COLO829 (cell line): ENCODE measurements around the gene EMID1.
"Not testable (repeated sequence)": the region's sequence is repeated elsewhere in the genome, so short reads cannot be mapped to it uniquely, and the experiment has no call there.

Experiments used
- DNase-seq: peaks from one replicate; pipeline ENCODE4 v3.0.0; 2012; ENCODE audit warnings: low spot score

EMID1 gene

DNA sequence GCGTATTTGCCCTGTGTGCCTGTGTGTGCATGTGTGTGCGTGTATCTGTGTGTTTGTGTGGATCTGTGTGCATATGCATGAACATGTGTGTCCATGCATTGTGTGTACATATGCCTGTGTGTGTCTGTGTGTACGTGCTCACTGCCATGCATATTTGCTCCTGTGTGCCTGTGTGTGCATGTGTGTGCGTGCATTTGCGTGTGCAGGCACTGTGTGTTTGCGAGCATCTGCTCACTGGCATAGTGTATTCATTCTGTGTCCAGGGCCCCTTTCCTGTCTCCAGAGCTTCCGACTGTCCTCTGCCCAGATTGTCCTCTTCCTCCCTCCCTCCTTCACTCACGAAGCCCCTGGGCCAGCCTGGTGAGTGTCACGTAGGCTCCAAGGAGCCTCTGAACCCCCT lies 5.8 kb downstream of the EMID1 start:
- no peak for DNase-seq

DNA sequence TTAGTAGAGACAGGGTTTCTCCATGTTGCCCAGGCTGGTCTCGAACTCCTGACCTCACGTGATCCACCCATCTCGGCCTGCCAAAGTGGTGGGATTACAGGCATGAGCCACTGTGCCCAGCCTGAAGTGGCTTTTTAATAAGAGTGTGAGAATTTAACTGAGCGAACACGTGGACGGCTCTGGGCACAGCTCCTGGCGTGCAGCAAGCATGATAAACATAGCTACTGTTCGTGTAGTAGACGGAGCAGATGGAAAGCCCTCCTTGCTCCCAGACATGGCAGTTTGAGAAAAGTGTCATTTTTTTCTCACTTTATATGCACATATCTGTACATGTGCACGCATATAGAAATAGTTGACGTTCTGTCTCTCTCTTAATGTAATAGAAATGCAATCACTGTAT lies 7.0 kb downstream of the EMID1 start:
- DNase-seq = no peak

DNA sequence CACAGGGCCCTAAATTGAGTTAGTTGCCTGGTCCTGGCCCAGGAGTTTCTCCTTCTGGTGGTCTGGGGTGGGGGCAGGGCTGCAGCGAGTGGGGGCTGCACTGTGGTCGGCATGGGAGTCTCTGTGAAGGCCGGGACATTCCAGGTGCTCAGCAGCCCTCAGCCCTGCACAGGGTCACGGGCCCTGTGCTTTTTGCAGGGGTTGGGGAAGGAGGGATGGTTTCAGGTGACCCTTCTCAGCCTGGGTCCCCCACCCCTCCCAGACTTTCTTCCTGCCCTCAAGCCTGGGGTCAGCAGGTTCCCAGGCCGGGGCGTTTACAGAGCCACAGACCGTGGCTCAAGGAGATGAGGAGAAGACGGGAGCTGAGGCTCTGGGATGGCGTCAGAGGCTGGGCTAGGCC lies 7.8 kb downstream of the EMID1 start:
- DNase-seq = no peak

DNA sequence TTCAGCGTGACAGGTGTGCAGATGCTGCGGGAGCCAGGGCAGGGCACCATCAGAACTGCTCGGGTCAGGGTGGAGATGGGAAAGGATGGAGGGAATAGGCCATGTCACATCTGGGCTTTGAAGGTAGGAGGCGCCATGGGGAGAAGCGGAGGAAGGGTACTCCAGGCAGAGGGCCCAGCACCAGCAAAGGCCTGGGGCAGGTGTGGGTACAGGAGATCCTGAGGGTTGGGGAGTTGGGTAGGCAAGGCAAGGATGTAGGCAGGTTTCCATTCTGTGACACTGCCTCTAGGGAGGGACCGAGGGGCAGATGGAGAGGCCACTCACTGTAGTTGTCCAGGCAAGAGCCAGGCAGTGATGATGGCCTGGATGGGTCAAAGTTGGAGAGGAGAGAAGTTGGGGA lies 8.5 kb downstream of the EMID1 start:
- DNase-seq = no peak

DNA sequence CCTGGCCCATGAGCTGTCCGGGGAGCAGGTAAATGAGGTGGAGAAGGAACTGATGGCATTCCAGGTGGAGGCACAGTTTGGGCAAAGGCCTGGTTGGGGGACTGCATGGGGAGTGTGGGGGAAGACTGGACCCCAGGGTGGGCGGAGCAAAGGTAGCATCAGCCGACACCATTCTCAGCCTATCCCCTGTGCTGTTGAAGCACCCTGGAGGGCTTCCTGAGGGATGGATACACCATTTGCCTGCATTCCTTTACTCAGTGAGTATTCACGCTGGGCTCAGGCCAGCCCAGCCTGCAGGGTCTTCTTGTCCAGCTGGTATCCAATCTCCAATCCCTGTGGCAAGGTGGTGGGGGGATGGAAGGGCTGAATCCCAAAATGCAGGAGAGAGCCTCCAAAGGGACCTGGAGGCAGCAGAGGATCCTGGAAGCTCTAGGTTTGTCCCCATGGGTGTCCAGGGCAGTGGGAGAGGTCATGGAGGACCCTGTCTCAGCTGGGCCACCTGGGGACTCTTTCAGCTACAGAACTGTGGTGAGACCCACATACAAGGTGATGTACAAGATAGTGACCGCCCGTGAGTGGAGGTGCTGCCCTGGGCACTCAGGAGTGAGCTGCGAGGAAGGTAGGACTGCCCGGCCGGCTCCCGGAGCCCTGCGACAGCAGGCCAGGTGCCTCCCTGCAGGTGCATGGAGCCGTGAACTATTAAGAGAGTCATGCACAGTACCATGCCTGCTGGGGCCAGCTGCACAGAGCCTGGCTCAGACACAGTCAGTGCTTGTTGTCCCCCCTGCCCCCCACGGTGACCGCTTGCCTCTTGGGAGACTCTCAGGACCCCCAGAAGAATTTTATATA lies 9.5 kb downstream of the EMID1 start:
- DNase-seq = no peak

DNA sequence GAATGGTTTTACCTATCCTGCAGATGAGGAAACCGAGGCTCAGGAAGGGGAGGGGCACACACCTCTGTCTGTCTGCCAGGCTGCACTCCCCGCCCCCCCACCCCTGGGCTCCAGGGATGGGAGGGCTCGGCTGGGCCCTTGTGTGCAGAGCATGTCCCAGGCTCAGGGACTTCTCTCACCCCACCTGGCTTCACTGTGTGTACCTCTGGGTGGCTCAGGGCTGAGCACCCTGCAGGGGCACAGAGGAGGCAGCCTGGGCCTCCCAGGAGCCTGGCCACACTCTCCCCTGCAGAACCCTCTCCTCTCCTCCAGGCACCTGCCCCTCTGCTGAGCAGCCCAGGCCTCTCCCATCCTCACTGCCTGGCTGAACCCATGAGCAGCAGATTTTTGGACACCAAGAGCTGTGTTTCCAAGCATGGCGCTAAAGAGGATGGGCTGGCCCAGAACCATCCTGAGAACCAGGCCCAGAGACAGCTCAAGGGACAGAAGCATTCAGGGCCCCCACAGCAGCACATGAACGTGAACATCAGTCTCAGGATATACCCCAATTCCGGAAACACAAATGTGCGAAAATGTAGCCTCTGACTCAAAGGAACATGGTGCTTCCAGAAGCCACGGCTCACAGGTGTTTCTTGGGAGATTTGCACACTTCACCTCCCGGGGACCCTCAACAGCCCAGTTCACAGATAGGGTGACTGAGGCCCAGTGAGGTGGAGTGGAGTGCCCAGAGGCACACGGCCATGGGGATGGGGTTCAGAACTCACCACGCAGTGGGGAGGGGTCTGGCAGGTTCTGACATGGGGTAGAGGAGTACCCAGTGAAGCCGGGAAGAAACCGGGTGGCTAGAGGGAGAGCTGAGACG lies 10.5 kb downstream of the EMID1 start:
- DNase-seq = no peak

DNA sequence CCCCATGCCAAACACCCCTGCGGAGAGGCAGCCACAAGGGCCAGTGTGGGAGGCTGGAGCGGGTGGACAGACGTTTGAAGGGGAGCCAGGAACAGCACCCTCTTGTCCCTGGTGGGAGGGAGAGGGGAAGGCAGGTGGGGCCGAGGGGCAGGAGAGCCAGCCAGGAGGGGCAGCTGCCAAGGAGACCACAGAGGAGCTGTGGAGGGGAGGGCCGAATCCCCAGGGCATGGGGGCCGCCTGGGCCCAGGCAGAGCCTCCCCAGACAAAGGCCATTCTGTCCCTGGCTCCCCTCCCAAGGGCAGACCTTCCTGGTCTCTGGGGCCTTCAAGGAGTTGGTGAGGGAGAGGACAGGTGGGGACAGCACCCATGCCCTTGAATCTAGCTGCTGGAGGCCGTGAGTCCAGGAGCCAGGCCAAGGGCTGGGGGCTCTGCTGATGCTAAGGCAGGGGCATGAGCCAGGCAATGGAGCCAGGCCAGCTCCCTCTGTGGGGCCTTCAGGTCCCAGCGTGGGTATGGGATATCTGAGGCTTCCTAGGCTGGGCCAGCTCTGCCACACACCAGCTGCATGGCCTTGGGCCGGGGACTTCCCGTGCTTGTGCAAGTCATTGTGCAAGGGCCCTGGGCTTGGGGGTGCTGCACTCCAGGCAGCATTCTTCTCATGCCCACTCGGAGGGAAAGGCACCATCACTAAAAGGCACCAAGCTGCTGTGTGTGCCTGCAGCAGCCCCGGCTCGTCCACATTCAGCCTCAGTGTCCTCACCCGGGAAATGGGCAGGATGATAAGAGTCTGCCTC lies 11.4 kb downstream of the EMID1 start:
- no peak for DNase-seq

DNA sequence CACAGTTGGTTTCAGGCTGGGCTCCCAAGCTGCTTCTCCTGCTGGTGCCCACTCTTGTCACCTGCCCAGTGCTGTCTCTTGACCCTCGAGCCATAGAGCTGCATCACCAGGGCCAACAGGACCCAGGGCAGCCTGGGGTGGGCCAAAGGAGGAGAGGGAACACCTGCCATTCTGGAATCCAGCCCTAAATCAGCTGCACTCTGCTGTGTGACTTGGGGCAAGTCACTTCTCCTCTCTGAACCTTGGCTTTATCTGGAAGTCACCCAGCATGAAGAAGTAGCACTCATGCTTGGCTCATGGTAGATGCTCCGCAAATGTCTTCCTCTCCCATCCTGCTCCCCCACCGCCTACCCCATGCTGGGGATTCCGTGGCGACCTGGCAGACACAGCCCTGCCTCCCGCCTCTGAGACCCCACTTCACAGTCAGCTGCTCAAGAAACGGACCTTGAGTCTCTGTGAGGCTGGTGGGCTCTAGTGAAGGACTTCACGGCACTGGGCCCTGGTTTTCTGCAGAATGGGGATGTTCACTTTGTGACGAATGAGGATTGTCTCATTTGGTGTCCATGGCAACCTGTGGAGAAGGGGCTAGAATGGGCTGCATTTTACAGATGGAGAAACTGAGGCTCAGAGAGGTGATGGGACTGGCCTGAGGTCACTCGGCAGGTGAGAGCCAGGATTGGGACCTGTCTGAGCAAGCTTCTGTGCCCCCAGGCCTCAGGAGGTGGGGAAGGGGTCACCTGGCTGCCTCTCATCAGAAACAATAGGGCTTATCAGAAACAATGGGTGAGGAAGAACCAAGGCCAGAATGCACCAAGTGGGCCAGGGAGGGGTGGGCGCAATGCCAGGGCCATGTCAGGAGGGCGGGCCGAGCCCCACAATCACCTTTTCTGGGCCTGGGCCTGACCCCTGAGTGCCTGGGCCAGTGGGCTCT lies 12.4 kb downstream of the EMID1 start:
- no peak for DNase-seq

DNA sequence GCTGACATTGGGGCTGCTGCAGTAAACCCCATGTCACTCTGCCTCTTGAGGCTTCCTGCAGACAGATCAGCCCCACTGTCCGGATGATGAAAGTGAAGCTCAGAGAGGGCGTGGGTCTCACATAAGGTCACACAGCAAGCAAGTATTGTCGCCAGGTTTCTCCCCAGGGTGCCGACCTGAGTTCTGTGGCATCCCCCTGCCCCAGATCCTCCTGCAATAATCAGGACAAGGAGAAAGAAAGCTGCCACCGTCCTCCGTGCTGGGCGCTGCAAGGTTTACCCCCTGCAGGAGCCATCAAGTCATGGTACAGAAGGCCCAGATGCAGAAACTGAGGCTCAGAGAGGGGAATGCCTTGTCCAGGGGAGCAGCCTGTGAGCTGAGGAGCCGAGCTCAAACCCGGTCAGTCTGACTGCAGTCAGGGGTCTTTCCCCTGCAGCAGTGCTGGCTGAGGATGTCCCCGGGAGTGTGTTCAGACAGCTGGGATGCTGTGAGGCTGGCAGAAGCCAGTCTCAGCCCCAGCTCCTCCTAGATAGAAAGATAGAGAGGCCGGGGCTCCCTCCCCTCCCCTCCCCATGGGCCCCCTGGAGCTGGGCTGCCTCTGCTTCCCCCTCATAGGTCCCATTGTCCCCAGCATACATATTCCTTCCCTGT lies 13.2 kb downstream of the EMID1 start:
- DNase-seq = no peak

DNA sequence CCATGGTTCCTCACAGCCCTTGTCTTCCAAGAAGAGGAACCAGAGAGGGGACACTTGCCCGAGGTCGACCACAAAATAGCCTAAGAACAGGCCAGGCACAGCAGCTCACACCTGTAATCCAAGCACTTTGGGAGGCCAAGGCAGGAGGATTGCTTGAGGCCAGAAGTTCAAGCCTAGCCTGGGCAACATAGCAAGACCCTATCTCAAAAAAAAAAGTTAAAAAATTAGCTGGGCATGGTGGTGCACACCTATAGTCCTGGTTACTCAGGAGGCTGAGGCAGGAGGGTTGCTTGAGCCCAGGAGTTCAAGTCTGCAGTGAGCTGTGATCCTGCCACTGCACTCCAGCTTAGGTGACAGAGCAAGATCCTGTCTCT lies 13.7 kb downstream of the EMID1 start:
- DNase-seq = not testable (repeated sequence)

DNA sequence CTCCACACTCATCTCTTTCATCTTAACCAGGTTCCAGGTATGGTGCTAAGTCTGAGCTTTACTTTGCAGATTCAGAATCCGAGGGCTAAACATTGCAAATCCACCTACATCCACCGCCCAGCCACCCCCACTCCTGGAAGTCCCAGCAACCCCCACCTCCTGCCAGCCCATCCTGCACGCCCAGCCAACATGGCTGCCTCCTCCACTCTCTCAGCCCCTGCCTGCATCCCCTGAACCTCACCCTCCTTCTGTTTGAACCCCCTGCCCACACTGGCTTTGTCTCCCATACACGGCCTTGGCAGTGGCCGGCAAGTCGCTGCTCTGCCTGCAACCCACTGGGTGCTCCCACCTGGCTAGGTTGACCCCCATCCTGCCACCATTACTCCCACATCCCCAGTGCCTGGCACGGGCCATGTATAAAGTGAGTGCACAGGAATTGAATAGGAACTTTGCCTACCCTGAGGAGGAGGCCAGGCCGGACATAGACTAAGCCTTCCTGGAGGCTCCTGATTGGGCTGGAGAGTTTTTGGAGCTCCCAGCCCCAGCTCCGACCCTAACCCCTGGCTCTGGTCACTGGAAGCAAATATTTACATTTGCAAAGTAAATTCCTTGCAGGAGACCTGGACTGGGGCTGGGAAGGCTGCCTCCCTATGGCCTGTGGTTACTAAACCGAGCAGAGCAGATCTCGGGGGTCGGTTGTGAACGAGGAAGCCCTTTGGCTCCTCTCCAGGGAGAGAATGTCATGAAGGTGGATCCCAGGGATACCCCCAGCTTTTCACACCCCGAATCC lies 14.4 kb downstream of the EMID1 start:
- DNase-seq = no peak

DNA sequence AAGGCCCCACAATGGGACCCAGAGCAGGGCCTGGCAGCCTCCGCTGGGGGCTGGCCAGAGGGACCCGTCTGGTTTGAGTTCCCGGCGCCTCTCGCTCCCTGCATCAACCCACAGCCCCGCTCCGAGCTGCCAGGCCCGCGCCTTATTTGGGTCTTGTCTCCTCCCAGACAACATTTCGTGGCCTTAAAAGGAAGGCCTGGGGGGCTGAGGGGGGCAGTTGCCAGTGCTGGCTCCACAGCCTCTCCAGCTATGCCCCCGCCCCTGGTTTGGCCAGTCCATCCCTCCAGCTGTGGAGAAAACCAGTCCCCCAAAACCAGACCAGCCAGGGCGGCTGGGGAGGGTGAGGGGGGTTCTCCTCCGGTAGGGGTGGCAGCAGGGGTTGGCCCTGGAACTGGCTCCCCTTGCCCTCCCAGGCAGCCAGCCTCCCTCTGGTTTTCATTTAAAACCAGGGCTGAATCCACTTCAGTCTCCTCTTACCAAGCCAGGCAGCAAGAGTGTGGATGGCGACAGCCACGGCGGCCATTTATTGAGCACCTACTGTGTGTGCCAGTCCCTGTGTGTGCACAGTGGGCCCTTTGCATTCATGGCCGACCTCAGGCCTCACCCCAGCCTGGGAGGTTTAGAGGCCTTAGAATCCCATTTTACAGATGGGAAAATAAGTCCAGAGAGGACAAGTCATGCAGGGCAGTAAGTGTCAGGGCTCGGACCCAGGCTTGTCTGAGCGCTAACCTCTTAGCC lies 18.6 kb downstream of the EMID1 start:
- no peak for DNase-seq

DNA sequence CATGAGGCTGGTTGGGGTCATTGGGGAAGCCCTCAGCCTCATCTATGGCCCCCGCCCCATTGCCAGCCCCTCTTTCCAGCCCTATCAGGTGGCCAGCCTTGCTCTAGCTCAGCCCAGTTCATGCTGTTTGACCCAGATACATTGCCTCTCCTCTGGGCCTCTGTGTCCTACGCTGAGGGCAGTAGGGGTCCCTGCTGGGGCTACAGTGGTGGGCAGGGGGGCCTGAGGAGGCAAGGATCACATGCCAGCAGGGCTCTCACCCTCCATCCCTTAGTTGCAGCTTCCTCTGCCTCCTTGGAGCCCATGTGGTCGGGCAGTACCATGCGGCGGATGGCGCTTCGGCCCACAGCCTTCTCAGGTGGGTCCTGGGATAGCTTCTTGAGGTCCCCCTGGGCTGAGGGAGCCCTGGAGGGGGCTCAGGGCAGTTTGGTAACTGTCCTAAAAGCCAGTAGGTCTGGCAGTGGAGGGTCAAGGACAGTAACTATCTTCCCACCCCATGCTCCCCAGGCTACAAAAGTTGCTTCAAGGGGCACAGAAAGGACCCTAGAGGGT lies 19.2 kb downstream of the EMID1 start:
- no peak for DNase-seq

DNA sequence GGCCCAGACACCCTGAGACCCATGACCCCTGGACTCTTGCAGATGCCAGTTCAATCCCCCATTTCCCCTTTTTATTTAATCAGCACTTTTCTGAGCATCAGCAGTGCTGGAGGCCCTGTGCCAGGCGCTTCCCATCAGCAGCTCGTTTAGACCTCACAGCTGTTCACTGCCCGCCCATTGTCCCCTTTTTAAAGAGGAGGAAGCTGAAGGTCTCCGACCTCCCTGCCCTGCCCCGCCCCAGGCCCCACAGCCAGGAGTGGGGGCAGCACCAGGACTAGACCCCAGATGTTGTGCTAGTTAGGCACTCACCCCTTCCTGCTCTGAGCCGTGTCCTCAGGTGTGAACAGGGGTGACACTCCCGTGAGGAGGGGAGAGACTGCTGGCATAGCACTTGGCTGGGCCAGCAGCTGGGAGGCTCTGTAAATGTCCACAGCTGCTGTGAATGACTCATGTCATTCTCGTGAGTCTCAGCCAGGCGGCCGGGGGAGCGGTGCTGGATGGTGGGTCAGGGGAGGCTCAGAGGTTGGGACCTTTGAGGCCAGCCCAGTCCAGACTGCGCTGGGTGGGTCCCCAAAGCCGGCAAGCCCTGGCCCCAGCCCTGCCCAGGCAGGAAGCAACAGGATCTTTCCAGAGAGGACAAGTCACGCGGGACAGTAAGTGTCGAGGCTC lies 19.9 kb downstream of the EMID1 start:
- DNase-seq = no peak

DNA sequence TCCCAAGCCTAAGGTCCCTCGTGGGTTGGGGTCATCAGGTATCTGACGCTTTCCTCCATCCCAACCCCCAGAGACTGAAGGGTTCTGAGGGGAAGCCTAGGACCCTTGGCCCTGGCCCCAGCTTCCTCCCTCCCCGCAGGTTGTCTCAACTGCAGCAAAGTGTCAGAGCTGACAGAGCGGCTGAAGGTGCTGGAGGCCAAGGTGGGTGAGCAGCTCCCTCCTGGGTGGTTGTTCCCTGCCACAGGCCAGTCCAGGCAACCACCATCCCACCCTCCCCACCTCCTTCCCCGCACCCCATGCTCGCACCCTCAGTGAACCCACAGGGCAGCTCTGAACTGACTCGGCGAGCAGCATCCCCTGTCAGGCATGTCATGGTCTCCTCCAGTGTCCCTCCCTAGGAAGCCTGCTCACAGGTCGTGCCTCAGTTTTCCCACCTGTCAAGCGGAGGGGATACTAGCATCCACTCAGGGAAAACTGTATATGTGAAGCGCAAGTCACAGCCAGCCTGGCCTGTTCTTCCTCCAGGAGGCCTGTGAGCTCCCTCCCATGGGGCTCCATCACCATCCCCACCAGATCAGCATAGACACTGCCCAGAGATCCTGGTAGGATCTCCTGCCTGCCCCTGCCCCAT lies 20.8 kb downstream of the EMID1 start:
- DNase-seq = no peak

DNA sequence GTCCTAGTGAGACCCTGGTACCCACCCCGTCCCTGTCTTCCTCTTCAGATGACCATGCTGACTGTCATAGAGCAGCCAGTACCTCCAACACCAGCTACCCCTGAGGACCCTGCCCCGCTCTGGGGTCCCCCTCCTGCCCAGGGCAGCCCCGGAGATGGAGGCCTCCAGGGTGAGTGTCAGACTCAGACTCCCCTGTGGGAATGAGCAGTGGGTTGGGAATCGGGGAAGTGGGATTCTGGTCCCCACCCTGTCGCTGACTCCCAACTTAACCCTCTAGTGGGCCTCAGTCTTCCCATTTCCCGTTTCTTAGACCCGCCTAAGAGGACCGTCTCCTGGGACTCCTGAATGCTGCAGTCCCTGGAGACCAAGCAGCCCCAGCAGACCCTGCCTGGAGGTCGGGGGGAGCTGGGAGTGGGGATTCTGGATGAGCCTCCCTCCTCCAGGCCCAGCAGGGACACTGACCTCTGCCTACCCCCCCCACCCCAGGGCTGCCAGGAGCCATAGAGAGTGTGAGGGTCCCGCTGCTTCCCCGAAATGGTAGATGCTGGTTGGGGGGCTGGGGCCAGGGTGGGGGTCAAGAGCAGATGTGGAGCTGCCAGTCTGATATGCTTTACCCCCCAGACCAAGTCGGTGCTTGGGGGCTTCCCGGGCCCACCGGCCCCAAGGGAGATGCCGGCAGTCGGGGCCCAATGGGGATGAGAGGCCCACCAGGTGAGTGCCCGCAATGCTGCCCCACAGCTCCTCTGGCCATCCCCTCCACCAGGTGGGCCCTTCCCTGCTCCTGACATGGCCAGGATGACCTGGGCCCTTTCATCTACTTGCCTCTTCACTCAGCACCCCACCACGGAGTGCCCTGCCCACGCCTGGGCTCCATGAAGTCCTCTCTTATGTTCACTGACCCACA lies 25.5 kb downstream of the EMID1 start:
- DNase-seq = no peak
